C4-2B (cell line): ENCODE measurements around the gene GALNTL6.

Experiments
- CTCF ChIP-seq: fragments of 450-650 bp; conservative IDR thresholded peaks from 2 replicates; pipeline ENCODE4 v1.5.1; 2017; ENCODE audit warnings: mild to moderate bottlenecking
- ZFX ChIP-seq: fragments of 450-650 bp; IDR thresholded peaks from 2 replicates; pipeline ENCODE4 v1.6.1; 2017

- TF ChIP-seq CTCF (no peak), ZFX (no peak)
Measured at GRCh38 chr4:172945611-172946010, 1132.4 kb downstream of the GALNTL6 start.
